Measurements from ENCODE around the gene CD3E. TPM values are rescaled to one million over a fixed set of nuclear protein-coding genes. Genes with fewer than 3 reads are reported as not detected.

Gene CD3E
- total RNA-seq, 1 experiment from 2014 or later: not detected

DNA sequence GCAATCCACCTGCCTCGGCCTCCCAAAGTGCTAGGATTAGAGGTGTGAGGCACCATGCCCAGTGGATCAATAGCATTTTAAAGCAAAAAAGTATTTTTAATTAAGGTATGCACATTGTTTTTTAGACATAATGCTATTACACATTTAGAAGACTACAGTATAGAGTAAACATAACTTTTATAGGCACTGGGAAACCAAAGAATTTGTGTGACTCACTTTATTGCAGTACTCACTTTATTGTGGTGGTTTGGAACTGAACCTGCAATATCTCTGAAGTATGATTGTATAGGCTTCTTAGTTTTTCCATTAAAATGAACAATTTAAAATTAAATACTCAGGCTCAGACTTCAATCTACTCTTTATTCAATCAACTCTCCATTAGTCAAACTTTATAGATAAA lies 17.5 kb upstream of the CD3E start:
- Histone ChIP-seq H3K4me2 (ENCODE audit: insufficient read depth, insufficient read length, low read length) (no peak overlapping the region), H3K18ac (ENCODE audit: insufficient read length, low read depth, low read length) (no peak overlapping the region), H3K27ac (ENCODE audit: insufficient read length, low read depth, low read length) (no peak overlapping the region), H2AK5ac (ENCODE audit: insufficient read length, low read length) (no peak overlapping the region), H3K23ac (ENCODE audit: insufficient read length, low read depth, low read length) (no peak overlapping the region), H2BK20ac (ENCODE audit: low read depth, low read length, poor library complexity, severe bottlenecking) (no peak overlapping the region), H3K79me1 (ENCODE audit: insufficient read depth, low read depth, low read length, poor library complexity, severe bottlenecking) (no peaks in the 10 kb centered on the region), H3K4me1 (ENCODE audit: insufficient read depth, low read length) (no peaks in the 10 kb centered on the region), H3K27me3 (ENCODE audit: insufficient read depth, low read length) (no peaks in the 10 kb centered on the region), H3K14ac (ENCODE audit: insufficient read depth, low read length) (no peak overlapping the region), H3K79me2 (ENCODE audit: insufficient read depth, low read length) (no peaks in the 10 kb centered on the region), H2AFZ (ENCODE audit: low read length) (no peak overlapping the region), H3K4ac (ENCODE audit: low read depth, low read length) (no peak overlapping the region), H4K91ac (ENCODE audit: insufficient read length, low read depth, low read length) (no peak overlapping the region), H3K56ac (ENCODE audit: insufficient read length, low read depth, low read length) (no peak overlapping the region), H3K9me3 (ENCODE audit: control insufficient read depth, low read depth, low read length) (no peaks in the 10 kb centered on the region), H4K8ac (replicated peaks; ENCODE audit: insufficient read length, low read depth, low read length) (no peak overlapping the region), H4K5ac (ENCODE audit: insufficient read length, low read depth, low read length) (no peak overlapping the region), H2BK5ac (ENCODE audit: insufficient read length, low read length) (no peak overlapping the region), H2BK12ac (ENCODE audit: insufficient read length, low read depth, low read length) (no peak overlapping the region), H3T11ph (ENCODE audit: low read length) (no peak overlapping the region), H4K20me1 (ENCODE audit: control insufficient read depth, insufficient read depth, insufficient read length) (no peaks in the 10 kb centered on the region), H2BK15ac (ENCODE audit: low read depth, low read length) (no peak overlapping the region), H3K9ac (ENCODE audit: extremely low read depth, insufficient read length, low read length) (no peak overlapping the region), H3K23me2 (ENCODE audit: insufficient read length, low read depth, low read length, poor library complexity, severe bottlenecking) (no peaks in the 10 kb centered on the region), H2BK120ac (ENCODE audit: low read depth, low read length, poor library complexity, severe bottlenecking) (no peak overlapping the region)
- no peak overlapping the region for H3K4me3 Mint-ChIP-seq
- WGBS (ENCODE audit: extremely low coverage, insufficient read length, low lambda C conversion rate): no CpG with 5 or more reads among the region's 1 CpG
- no peak overlapping the region for H3K27ac Mint-ChIP-seq
- H3K27me3 Mint-ChIP-seq (ENCODE audit: low read depth): peaks cover 42% of the 10 kb centered on the region
- no peaks in the 10 kb centered on the region; a peak in 1 of 4 replicates for H3K4me1 Mint-ChIP-seq
- TF ChIP-seq, protein P1, sequence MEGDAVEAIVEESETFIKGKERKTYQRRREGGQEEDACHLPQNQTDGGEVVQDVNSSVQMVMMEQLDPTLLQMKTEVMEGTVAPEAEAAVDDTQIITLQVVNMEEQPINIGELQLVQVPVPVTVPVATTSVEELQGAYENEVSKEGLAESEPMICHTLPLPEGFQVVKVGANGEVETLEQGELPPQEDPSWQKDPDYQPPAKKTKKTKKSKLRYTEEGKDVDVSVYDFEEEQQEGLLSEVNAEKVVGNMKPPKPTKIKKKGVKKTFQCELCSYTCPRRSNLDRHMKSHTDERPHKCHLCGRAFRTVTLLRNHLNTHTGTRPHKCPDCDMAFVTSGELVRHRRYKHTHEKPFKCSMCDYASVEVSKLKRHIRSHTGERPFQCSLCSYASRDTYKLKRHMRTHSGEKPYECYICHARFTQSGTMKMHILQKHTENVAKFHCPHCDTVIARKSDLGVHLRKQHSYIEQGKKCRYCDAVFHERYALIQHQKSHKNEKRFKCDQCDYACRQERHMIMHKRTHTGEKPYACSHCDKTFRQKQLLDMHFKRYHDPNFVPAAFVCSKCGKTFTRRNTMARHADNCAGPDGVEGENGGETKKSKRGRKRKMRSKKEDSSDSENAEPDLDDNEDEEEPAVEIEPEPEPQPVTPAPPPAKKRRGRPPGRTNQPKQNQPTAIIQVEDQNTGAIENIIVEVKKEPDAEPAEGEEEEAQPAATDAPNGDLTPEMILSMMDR (conservative IDR thresholded peaks at IDR 0.05): no peak
- no peaks in the 10 kb centered on the region for H3K9me3 Mint-ChIP-seq
- no peak for DNase-seq
- no peaks in the 10 kb centered on the region for H3K36me3 Mint-ChIP-seq (ENCODE audit: insufficient read depth in 1 of 3, low read depth in 3 of 3)

All from H9 (cell line).